HepG2 (cell line): ENCODE measurements around the gene KIF6. TPM values are rescaled to one million over a fixed set of nuclear protein-coding genes. Genes with fewer than 3 reads are reported as not detected.

Experiments
- BRD4 ChIP-seq: sonication (generic); formaldehyde crosslinking; IDR thresholded peaks from 2 replicates; pipeline ENCODE4 v1.4.0; 2020; ENCODE audit warnings: missing genetic modification reagents
- KIAA2018 ChIP-seq: sonication (generic); formaldehyde crosslinking; IDR thresholded peaks from 2 replicates; pipeline ENCODE4 v1.5.0; 2020; ENCODE audit warnings: mild to moderate bottlenecking, missing genetic modification reagents, borderline replicate concordance
- MBNL3 ChIP-seq: fragments of 250-450 bp; sonication (Bioruptor Pico); conservative IDR thresholded peaks from 2 replicates; pipeline ENCODE4 v1.8.0; 2022; ENCODE audit warnings: mild to moderate bottlenecking, inconsistent platforms
- NFE2L1 ChIP-seq: sonication (generic); formaldehyde crosslinking; IDR thresholded peaks from 2 replicates; pipeline ENCODE4 v1.4.0; 2020; ENCODE audit warnings: missing genetic modification reagents, mild to moderate bottlenecking, borderline replicate concordance
- SP1 ChIP-seq, 2 experiments: fragments of 450-650 bp in 1 of 2; sonication (generic) in 1 of 2; formaldehyde crosslinking in 1 of 2; IDR thresholded peaks; 2 replicates each; pipeline versions ENCODE4 v1.4.0 to v1.6.1; 2016 to 2020; ENCODE audit warnings: missing genetic modification reagents in 1 of 2
- TBX3 ChIP-seq: fragments of 450-650 bp; IDR thresholded peaks from 2 replicates; pipeline ENCODE4 v1.6.1; 2017; ENCODE audit warnings: antibody characterized with exemption, mild to moderate bottlenecking, inconsistent platforms, borderline replicate concordance
- polyA plus RNA-seq, 8 experiments: library from polyadenylated mRNA; depleted of rRNA in 3 of 8; stranded (reverse) in 7 of 8; unstranded in 1 of 8; fragments of >200 nt; fragmentation: Illumina TruSeq in 4 of 8; extraction: Trizol in 4 of 8; gene quantifications; 2 replicates each; pipeline versions ENCODE4 v1.2.1 to v1.2.3, GENCODE V29; 2011 to 2016; ENCODE audit warnings: low read depth in 4 of 8, missing spikeins in 1 of 8, mixed read lengths in 1 of 8; ENCODE audit not compliant: insufficient read depth in 1 of 8
- total RNA-seq, 5 experiments: library from RNA; depleted of rRNA; stranded (reverse); fragments of >200 nt; fragmentation: Illumina TruSeq; extraction: Trizol; gene quantifications; 2 replicates each; pipeline ENCODE4 v1.2.3, GENCODE V29; 2016; ENCODE audit warnings: low read depth in 1 of 5

The KIF6 gene
- total and polyA plus RNA-seq, 2 of the 13 experiments (the other 11 are each of a cell fraction or from before 2014, with no cell fraction given) = 0.04 to 0.27 TPM

DNA sequence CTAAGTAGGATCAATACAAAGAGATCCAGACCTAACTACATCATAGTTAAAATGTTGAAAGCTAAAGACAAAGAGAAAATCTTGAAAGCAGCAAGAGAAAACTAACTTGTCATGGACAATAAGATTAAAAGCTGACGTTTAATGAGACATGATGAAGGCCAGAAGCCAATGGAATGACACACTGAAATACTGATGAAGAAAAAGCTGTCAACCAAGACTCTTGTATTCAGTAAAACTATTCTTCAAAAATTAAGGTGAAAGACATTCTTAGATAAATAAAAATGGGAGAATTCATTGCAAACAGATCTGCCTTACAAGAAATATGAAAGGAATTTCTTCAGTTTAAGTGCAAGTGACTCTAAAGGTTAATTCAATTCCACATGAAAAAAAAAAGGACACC, 256.8 kb downstream of the KIF6 start (continued):
- TF ChIP-seq KIAA2018 (CRISPR knock-in tag) (no peak), BRD4 (CRISPR knock-in tag) (no peak), TBX3 (no peak), NFE2L1 (CRISPR knock-in tag) (no peak), MBNL3 (CRISPR knock-in tag) (no peak), SP1 (IDR thresholded peaks at IDR 0.05) (no peak), SP1 (CRISPR knock-in tag; IDR thresholded peaks at IDR 0.05) (no peak)
